ENCODE results near the gene ECHDC3.

- no peak for TF ChIP-seq CTCF (IDR thresholded peaks at IDR 0.05; ENCODE audit: control extremely low read depth in 1 of 3, insufficient read depth in 1 of 3, low read depth in 1 of 3, low read length in 3 of 3)
- no peak for TF ChIP-seq TEAD4 (IDR thresholded peaks at IDR 0.05; ENCODE audit: low read depth, low read length)
- TF ChIP-seq EP300 (IDR thresholded peaks at IDR 0.05; ENCODE audit: borderline replicate concordance in 1 of 2, low read depth in 2 of 2, low read length in 2 of 2): no peak
- TF ChIP-seq JUND (IDR thresholded peaks at IDR 0.05; ENCODE audit: low read length): no peak
- no peak for TF ChIP-seq SP1 (IDR thresholded peaks at IDR 0.05; ENCODE audit: low read depth, low read length)
Measured at GRCh38 chr10:11700539-11700938, 41.6 kb upstream of the ECHDC3 start.

Measured in H1 (cell line).